ENCODE data around the gene DNAJC4.

- TF ChIP-seq PRRX2 (CRISPR knock-in tag; IDR thresholded peaks at IDR 0.05) (no peak), FOXK1 (CRISPR knock-in tag; IDR thresholded peaks at IDR 0.05) (no peak), SP1 (CRISPR knock-in tag; conservative IDR thresholded peaks at IDR 0.05) (no peak), CBFB (CRISPR knock-in tag; IDR thresholded peaks at IDR 0.05; ENCODE audit: low read depth) (no peak), GABPB1 (CRISPR knock-in tag; IDR thresholded peaks at IDR 0.05) (no peak), FOXJ3 (CRISPR knock-in tag; IDR thresholded peaks at IDR 0.05; ENCODE audit: borderline replicate concordance) (no peak), ATF1 (CRISPR knock-in tag; IDR thresholded peaks at IDR 0.05) (no peak), GTF2I (CRISPR knock-in tag; conservative IDR thresholded peaks at IDR 0.05) (no peak), ZMAT4 (CRISPR knock-in tag; IDR thresholded peaks at IDR 0.05) (no peak)
- TF ChIP-seq, protein P1, sequence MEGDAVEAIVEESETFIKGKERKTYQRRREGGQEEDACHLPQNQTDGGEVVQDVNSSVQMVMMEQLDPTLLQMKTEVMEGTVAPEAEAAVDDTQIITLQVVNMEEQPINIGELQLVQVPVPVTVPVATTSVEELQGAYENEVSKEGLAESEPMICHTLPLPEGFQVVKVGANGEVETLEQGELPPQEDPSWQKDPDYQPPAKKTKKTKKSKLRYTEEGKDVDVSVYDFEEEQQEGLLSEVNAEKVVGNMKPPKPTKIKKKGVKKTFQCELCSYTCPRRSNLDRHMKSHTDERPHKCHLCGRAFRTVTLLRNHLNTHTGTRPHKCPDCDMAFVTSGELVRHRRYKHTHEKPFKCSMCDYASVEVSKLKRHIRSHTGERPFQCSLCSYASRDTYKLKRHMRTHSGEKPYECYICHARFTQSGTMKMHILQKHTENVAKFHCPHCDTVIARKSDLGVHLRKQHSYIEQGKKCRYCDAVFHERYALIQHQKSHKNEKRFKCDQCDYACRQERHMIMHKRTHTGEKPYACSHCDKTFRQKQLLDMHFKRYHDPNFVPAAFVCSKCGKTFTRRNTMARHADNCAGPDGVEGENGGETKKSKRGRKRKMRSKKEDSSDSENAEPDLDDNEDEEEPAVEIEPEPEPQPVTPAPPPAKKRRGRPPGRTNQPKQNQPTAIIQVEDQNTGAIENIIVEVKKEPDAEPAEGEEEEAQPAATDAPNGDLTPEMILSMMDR (IDR thresholded peaks at IDR 0.05): no peak
- TF ChIP-seq, protein P2, sequence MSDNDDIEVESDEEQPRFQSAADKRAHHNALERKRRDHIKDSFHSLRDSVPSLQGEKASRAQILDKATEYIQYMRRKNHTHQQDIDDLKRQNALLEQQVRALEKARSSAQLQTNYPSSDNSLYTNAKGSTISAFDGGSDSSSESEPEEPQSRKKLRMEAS (CRISPR knock-in tag; IDR thresholded peaks at IDR 0.05): peak; percentile 81
- TF ChIP-seq, protein P3, sequence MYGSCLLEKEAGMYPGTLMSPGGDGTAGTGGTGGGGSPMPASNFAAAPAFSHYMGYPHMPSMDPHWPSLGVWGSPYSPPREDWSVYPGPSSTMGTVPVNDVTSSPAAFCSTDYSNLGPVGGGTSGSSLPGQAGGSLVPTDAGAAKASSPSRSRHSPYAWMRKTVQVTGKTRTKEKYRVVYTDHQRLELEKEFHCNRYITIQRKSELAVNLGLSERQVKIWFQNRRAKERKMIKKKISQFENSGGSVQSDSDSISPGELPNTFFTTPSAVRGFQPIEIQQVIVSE (CRISPR knock-in tag; IDR thresholded peaks at IDR 0.05; ENCODE audit: borderline replicate concordance): no peak
- TF ChIP-seq, protein P4, sequence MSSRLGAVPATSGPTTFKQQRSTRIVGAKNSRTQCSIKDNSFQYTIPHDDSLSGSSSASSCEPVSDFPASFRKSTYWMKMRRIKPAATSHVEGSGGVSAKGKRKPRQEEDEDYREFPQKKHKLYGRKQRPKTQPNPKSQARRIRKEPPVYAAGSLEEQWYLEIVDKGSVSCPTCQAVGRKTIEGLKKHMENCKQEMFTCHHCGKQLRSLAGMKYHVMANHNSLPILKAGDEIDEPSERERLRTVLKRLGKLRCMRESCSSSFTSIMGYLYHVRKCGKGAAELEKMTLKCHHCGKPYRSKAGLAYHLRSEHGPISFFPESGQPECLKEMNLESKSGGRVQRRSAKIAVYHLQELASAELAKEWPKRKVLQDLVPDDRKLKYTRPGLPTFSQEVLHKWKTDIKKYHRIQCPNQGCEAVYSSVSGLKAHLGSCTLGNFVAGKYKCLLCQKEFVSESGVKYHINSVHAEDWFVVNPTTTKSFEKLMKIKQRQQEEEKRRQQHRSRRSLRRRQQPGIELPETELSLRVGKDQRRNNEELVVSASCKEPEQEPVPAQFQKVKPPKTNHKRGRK (CRISPR knock-in tag; IDR thresholded peaks at IDR 0.05; ENCODE audit: borderline replicate concordance): no peak
Measured at GRCh38 chr11:64181506-64182411, 48.6 kb upstream of the DNAJC4 start.

All from WTC11 (cell line).